HG03442 (cell line): Measurements from ENCODE around the gene C20orf204.

Source experiments
- ATAC-seq: cut with Tn5 transposase; IDR thresholded peaks from one replicate; pipeline ENCODE4 v1.9.1; 2021; ENCODE audit warnings: mild to moderate bottlenecking, moderate library complexity; ENCODE audit not compliant: unreplicated experiment

C20orf204 gene

GRCh38 chr20:64041040-64041780 is 5.2 kb downstream of the C20orf204 start:
- no peak for ATAC-seq

GRCh38 chr20:64041781-64042053 is 5.7 kb downstream of the C20orf204 start:
- ATAC-seq: no peak

GRCh38 chr20:64042054-64042781 is 6.2 kb downstream of the C20orf204 start:
- ATAC-seq: no peak

- ATAC-seq: no peak
These were observed 7.8 kb downstream of the C20orf204 start for GRCh38 chr20:64043768-64044167.

GRCh38 chr20:64044484-64045247 is 8.7 kb downstream of the C20orf204 start:
- no peak for ATAC-seq

DNA sequence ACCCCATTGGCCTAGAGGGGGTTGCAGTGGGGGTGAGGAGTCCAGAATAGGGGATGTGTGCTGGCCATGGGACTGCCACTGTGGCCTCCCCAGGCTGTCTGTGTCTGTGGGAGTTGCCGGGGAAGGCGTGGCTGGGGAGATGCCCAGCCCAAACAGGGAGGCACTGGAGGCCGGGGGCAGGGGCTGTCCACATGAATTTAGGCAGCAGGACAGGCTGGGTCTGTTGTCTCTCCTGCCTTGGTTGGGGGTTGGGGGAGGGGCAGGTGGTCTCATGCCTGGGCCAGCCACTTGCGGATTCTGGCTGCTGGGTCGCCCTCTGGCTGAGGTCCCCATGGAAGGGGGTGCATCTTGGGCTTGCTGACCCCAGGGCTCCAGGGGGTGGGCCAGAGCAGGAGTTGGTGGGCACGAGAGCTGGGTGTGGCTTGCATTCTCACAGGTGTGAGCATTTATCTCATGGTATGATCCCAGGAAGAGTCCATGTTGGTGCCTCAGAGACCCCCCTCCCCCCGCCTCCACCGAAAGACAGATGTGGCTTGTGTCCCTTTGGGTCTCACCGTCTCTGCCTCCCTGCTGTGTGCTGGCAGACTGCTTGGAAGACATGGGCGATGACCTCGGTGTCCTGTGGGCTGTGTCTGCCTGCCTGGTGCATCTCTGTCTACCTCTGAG is 9.5 kb downstream of the C20orf204 start:
- ATAC-seq: no peak

GRCh38 chr20:64047046-64047389 is 11.0 kb downstream of the C20orf204 start:
- ATAC-seq: no peak

DNA sequence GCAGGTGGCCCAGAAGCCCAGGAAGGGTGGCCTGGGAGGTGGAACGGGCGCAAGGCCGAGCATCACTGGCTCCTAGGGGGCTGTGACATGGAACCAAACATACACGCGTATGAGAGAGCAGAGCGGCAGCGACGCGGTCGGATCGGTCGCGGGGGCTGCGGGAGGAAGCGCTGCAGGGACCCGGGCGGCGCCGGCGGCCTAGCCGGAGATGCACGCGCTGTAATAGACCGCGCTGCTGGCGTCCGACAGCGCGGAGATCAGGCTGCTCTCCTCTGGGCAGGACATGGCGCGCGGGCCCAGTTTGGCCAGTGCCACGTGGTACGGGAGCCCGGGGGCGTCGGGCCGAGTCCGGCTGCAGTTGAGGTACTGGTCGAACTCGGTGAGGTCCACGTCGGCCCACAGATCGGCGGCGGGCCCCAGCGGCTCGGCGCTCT is 12.0 kb downstream of the C20orf204 start:
- ATAC-seq: no peak

DNA sequence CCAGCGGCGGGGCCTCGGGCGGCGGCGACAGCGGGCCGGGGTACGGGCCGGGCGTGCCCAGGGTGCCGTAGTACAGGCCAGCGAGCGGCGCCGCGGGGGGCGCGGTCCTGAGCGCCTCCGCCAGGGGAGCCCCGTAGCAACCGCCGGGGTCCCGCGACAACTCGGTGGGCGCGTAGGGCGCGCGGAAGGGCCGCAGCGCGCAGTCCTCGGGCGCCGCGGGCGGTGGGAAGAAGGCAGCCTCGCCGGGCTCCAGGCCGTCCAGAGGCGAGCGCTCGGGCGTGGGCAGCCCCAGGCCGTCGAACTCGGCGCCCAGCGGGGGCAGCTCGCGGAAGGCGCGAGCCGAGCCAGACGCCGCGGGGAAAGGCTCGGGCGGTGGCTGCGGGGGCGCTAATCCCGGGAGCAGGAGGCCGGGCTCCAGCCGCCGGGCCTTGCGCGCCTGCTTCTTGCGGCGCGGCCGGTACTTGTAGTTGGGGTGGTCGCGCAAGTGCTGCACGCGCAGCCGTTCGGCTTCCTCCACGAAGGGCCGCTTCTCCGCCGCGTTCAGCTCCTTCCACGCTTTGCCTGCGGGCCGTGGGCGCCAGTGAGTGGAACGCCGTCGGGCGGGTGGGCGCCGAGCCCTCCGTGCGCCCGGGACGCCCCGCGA is 12.5 kb downstream of the C20orf204 start:
- no peak for ATAC-seq

- ATAC-seq: no peak
These were observed 13.3 kb downstream of the C20orf204 start, which contains the start of gene SOX18 for GRCh38 chr20:64049060-64049877. SOX18 (minus strand) TSS chr20:64049639; CDS start chr20:64049516, 123 bp downstream.

GRCh38 chr20:64049878-64050260 is 13.9 kb downstream of the C20orf204 start:
- no peak for ATAC-seq

DNA sequence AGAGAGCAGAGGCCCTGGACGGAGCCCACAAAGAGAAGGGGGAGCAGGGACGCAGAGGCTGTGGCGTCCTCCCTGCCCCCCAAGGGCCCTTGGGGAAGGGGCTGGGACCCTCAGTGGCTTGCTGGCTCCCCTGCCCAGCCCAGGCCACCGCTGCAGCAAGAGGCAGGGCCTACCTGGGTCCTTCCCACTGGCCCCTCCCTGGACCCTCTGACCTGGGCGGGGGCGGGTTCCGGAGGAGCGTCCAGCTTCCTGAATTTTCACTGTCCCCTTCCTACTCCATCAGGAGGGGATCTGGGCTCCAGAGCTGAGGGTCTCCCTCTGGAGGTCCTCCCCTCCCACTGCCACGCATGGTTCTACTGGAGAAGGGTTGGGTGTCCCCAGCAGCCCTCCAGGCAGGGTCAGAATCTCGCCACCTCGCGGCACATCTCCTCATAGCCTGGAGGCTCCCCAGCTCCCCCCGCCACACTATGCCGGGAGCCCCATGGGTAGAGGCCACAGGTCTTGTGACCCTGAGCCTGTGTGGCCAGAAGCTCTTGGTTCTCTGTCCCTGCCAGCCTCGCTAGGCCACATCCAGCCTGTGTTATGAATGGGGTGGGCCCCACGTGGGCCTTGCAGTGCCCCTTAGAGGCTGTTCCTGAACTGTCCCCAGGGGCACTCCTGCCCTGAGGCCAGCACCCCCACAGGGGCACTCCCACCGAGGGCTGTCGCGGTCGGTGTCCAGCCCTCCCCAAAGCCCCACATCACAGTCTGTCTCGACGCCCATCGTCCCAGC is 14.5 kb downstream of the C20orf204 start:
- ATAC-seq: no peak

- no peak for ATAC-seq
These were observed 15.1 kb downstream of the C20orf204 start for GRCh38 chr20:64051033-64051452.

DNA sequence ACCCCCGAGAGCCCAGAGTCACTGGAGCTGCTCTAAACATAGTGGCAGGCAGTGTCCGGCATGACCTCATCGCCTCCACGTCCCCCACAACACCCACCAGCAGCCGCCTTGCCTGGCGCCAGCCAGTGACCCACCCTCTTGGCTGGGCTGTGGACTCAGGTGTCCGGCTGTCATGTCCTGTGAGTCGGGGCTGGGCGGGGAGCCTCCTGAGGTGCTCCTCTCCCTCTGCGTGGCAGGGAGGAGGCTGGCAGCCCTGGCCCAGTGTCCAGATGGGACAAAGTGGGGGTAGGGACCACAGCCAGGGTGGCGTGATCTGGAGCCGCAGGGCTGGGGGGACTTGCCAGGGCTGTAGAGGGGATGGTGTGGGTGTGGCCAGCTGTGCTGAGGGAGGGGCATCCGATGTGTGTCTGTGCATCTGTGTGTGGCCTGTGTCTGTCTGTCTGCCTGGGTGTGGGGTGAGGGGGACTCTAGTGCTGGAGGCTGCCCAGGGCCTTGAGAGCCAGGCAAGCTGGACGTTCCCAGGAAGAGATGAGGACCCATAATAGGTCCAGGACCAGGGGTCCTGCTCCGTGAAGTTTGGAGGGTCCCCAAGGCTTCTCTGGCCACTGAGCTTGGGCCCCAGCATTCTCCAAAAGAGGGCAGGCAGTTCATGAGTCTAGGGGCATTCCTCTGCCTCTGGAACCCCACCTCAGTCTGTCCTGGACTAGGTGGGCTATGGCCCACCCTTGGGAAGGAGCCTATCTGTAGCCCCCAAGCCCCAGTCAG is 15.8 kb downstream of the C20orf204 start:
- no peak for ATAC-seq

GRCh38 chr20:64052326-64052722 is 16.3 kb downstream of the C20orf204 start:
- no peak for ATAC-seq

GRCh38 chr20:64052987-64053840 is 17.2 kb downstream of the C20orf204 start:
- no peak for ATAC-seq

GRCh38 chr20:64053841-64054661 is 18.1 kb downstream of the C20orf204 start:
- ATAC-seq: no peak
